Rectal smooth muscle tissue (tissue), 1 donor: ENCODE data around the gene MID2.
A peak's percentile ranks its signal among the peaks of the same experiment; 100 is the strongest.

ENCODE experiments used
- H3K27ac ChIP-seq: one replicate; pipeline ENCODE4 v1.7.0; 2013; ENCODE audit warnings: low read depth, low read length, inconsistent platforms
- H3K27me3 ChIP-seq: one replicate; pipeline ENCODE4 v1.7.0; 2013; ENCODE audit warnings: low read length; ENCODE audit not compliant: control insufficient read depth, insufficient read depth
- H3K36me3 ChIP-seq: one replicate; pipeline ENCODE4 v1.7.0; 2013; ENCODE audit warnings: low read length; ENCODE audit not compliant: control insufficient read depth, insufficient read depth
- H3K4me1 ChIP-seq: one replicate; pipeline ENCODE4 v1.7.0; 2013; ENCODE audit warnings: low read length; ENCODE audit not compliant: control insufficient read depth, insufficient read depth
- H3K4me3 ChIP-seq: one replicate; pipeline ENCODE4 v1.7.0; 2013; ENCODE audit warnings: low read length
- H3K9ac ChIP-seq: one replicate; pipeline ENCODE4 v1.7.0; 2013; ENCODE audit warnings: low read length

Gene MID2

GRCh38 chrX:107827030-107827831, 1.6 kb downstream of the MID2 start:
- Histone ChIP-seq H3K27me3 (no peaks in the 10 kb centered on the region), H3K27ac (peak overlapping the region; percentile 87), H3K36me3 (no peaks in the 10 kb centered on the region), H3K9ac (peak overlapping the region; percentile 10), H3K4me1 (no peaks in the 10 kb centered on the region), H3K4me3 (peak overlapping the region; percentile 64)

- no peak overlapping the region for H3K9ac ChIP-seq
- no peaks in the 10 kb centered on the region for H3K36me3 ChIP-seq
- H3K4me1 ChIP-seq = no peaks in the 10 kb centered on the region
- no peaks in the 10 kb centered on the region for H3K27me3 ChIP-seq
- no peak overlapping the region for H3K4me3 ChIP-seq
- H3K27ac ChIP-seq = peak overlapping the region; percentile 87
These were observed 2.2 kb downstream of the MID2 start for GRCh38 chrX:107827852-107828251.

- no peak overlapping the region for H3K27ac ChIP-seq
- H3K36me3 ChIP-seq = no peaks in the 10 kb centered on the region
- no peaks in the 10 kb centered on the region for H3K4me1 ChIP-seq
- no peaks in the 10 kb centered on the region for H3K27me3 ChIP-seq
- no peak overlapping the region for H3K9ac ChIP-seq
- H3K4me3 ChIP-seq = no peak overlapping the region
These were observed 4.2 kb downstream of the MID2 start for GRCh38 chrX:107829878-107830277.

GRCh38 chrX:107831071-107831730, 5.5 kb downstream of the MID2 start:
- Histone ChIP-seq H3K36me3 (no peaks in the 10 kb centered on the region), H3K4me1 (no peaks in the 10 kb centered on the region), H3K27me3 (no peaks in the 10 kb centered on the region), H3K4me3 (no peak overlapping the region), H3K27ac (no peak overlapping the region), H3K9ac (no peak overlapping the region)

GRCh38 chrX:107834275-107835201, 8.9 kb downstream of the MID2 start:
- Histone ChIP-seq H3K27me3 (no peaks in the 10 kb centered on the region), H3K36me3 (no peaks in the 10 kb centered on the region), H3K4me1 (no peaks in the 10 kb centered on the region), H3K27ac (no peak overlapping the region), H3K9ac (no peak overlapping the region), H3K4me3 (no peak overlapping the region)

GRCh38 chrX:107836958-107837357, 11.3 kb downstream of the MID2 start:
- H3K27me3 ChIP-seq = no peaks in the 10 kb centered on the region
- H3K27ac ChIP-seq = no peak overlapping the region
- no peak overlapping the region for H3K4me3 ChIP-seq
- H3K36me3 ChIP-seq = peaks cover 5% of the 10 kb centered on the region
- no peaks in the 10 kb centered on the region for H3K4me1 ChIP-seq
- H3K9ac ChIP-seq = no peak overlapping the region

- Histone ChIP-seq H3K9ac (no peak overlapping the region), H3K4me3 (no peak overlapping the region), H3K27me3 (no peaks in the 10 kb centered on the region), H3K27ac (no peak overlapping the region), H3K36me3 (peaks cover 5% of the 10 kb centered on the region), H3K4me1 (no peaks in the 10 kb centered on the region)
These were observed 15.3 kb downstream of the MID2 start for GRCh38 chrX:107840971-107841370.

- H3K27ac ChIP-seq = no peak overlapping the region
- H3K27me3 ChIP-seq = no peaks in the 10 kb centered on the region
- peaks cover 5% of the 10 kb centered on the region for H3K36me3 ChIP-seq
- no peak overlapping the region for H3K9ac ChIP-seq
- H3K4me1 ChIP-seq = no peaks in the 10 kb centered on the region
- H3K4me3 ChIP-seq = no peak overlapping the region
These were observed 17.2 kb downstream of the MID2 start for GRCh38 chrX:107842715-107843400.

- H3K36me3 ChIP-seq = peaks cover 5% of the 10 kb centered on the region
- no peak overlapping the region for H3K9ac ChIP-seq
- no peak overlapping the region for H3K27ac ChIP-seq
- no peaks in the 10 kb centered on the region for H3K27me3 ChIP-seq
- no peak overlapping the region for H3K4me3 ChIP-seq
- no peaks in the 10 kb centered on the region for H3K4me1 ChIP-seq
These were observed 20.0 kb downstream of the MID2 start for GRCh38 chrX:107845625-107846024.

GRCh38 chrX:107848591-107848990, 22.9 kb downstream of the MID2 start:
- Histone ChIP-seq H3K27me3 (no peaks in the 10 kb centered on the region), H3K4me3 (no peak overlapping the region), H3K36me3 (no peaks in the 10 kb centered on the region), H3K4me1 (no peaks in the 10 kb centered on the region), H3K9ac (no peak overlapping the region), H3K27ac (no peak overlapping the region)

- no peak overlapping the region for H3K27ac ChIP-seq
- H3K4me3 ChIP-seq = no peak overlapping the region
- H3K36me3 ChIP-seq = no peaks in the 10 kb centered on the region
- no peak overlapping the region for H3K9ac ChIP-seq
- no peaks in the 10 kb centered on the region for H3K4me1 ChIP-seq
- H3K27me3 ChIP-seq = no peaks in the 10 kb centered on the region
These were observed 24.2 kb downstream of the MID2 start for GRCh38 chrX:107849747-107850421.
